ENCODE data around the gene FAM9C.

GRCh38 chrX:13088156-13088487, 43.7 kb upstream of the FAM9C start:
- TF ChIP-seq CTCF (IDR thresholded peaks at IDR 0.05) = no peak
- no peak for TF ChIP-seq EP300 (IDR thresholded peaks at IDR 0.05)
